IMR-90 (cell line): ENCODE results near the gene ORM1. TPM values are rescaled to one million over a fixed set of nuclear protein-coding genes. Genes with fewer than 3 reads are reported as not detected.

Experiments used
- ATAC-seq: fragments of 200-7000 bp; cut with Tn5 transposase; 2 replicates; pipeline ENCODE4 v1.9.1; 2020; ENCODE audit warnings: low read depth, mild to moderate bottlenecking, moderate library complexity
- BruUV-seq: library from RNA; stranded (reverse); fragments of 400-500 nt; replicated peaks from 2 replicates; lab custom pipeline; 2021; lab: Mats Ljungman, UMichigan
- CTCF ChIA-PET: fragments of 300-600 bp; formaldehyde crosslinking; extraction: SDS; loops from one replicate; lab custom pipeline; 2021; ENCODE audit warnings: antibody characterized with exemption; lab: Yijun Ruan, JAX
- POLR2A ChIA-PET: fragments of 300-600 bp; sonication (Branson Sonifier 250); formaldehyde crosslinking; loops from one replicate; lab custom pipeline; 2022; ENCODE audit warnings: antibody characterized with exemption; ENCODE audit not compliant: unreplicated experiment; lab: Charles Lee
- DNase-seq: peaks from one replicate; pipeline ENCODE4 v3.0.0; 2013
- H2AFZ ChIP-seq: replicated peaks from 2 replicates; pipeline ENCODE3; 2013; ENCODE audit warnings: low read length, mild to moderate bottlenecking; ENCODE audit not compliant: poor library complexity
- H2AK5ac ChIP-seq: 2 replicates; pipeline ENCODE4 v1.6.1; 2013; ENCODE audit warnings: low read depth, low read length, inconsistent platforms
- H2AK9ac ChIP-seq: replicated peaks from 2 replicates; pipeline ENCODE3; 2013; ENCODE audit warnings: mild to moderate bottlenecking, low read depth, low read length, moderate library complexity; ENCODE audit not compliant: poor library complexity
- H2BK120ac ChIP-seq: 2 replicates; pipeline ENCODE4 v1.6.1; 2013; ENCODE audit warnings: low read depth, low read length, inconsistent platforms
- H2BK15ac ChIP-seq: 3 replicates; pipeline ENCODE4 v1.6.1; 2013; ENCODE audit warnings: low read depth, low read length, inconsistent platforms
- H2BK20ac ChIP-seq: 2 replicates; pipeline ENCODE4 v1.6.1; 2013; ENCODE audit warnings: low read depth, mild to moderate bottlenecking, inconsistent platforms, low read length, moderate library complexity
- H2BK5ac ChIP-seq: 2 replicates; pipeline ENCODE4 v1.6.1; 2013; ENCODE audit warnings: mild to moderate bottlenecking, low read depth, low read length, inconsistent platforms; ENCODE audit not compliant: poor library complexity, severe bottlenecking
- H3K14ac ChIP-seq: replicated peaks from 2 replicates; pipeline ENCODE4 v1.6.1; 2013; ENCODE audit warnings: low read depth, low read length, inconsistent platforms
- H3K18ac ChIP-seq: 2 replicates; pipeline ENCODE4 v1.6.1; 2013; ENCODE audit warnings: low read depth, low read length, control low read depth
- H3K23ac ChIP-seq: 2 replicates; pipeline ENCODE4 v1.6.1; 2013; ENCODE audit warnings: low read depth, low read length, inconsistent platforms
- H3K27ac ChIP-seq: 2 replicates; pipeline ENCODE4 v1.5.1; 2013; ENCODE audit warnings: mild to moderate bottlenecking, control low read depth, low read length; ENCODE audit not compliant: insufficient read depth
- H3K27me3 ChIP-seq: 2 replicates; pipeline ENCODE4 v1.6.1; 2013; ENCODE audit warnings: low read length; ENCODE audit not compliant: control insufficient read depth, insufficient read depth
- H3K36me3 ChIP-seq: 2 replicates; pipeline ENCODE4 v1.6.1; 2013; ENCODE audit warnings: low read length, mixed read lengths; ENCODE audit not compliant: control insufficient read depth, insufficient read depth
- H3K4ac ChIP-seq: 2 replicates; pipeline ENCODE4 v1.6.1; 2013; ENCODE audit warnings: low read depth, low read length, inconsistent platforms
- H3K4me1 ChIP-seq: 2 replicates; pipeline ENCODE4 v1.6.1; 2013; ENCODE audit warnings: low read length, mixed read lengths; ENCODE audit not compliant: control insufficient read depth, insufficient read depth
- H3K4me2 ChIP-seq: 2 replicates; pipeline ENCODE4 v1.6.1; 2013; ENCODE audit warnings: low read depth, mild to moderate bottlenecking, control low read depth, low read length, moderate library complexity
- H3K4me3 ChIP-seq: 2 replicates; pipeline ENCODE4 v1.5.1; 2013; ENCODE audit warnings: low read depth, mild to moderate bottlenecking, control low read depth, low read length, moderate library complexity; ENCODE audit not compliant: insufficient read depth
- H3K56ac ChIP-seq: 2 replicates; pipeline ENCODE4 v1.6.1; 2013; ENCODE audit warnings: low read length, inconsistent platforms; ENCODE audit not compliant: insufficient read depth; ENCODE audit errors: extremely low read depth
- H3K79me1 ChIP-seq, 2 experiments: 2 replicates each; pipeline ENCODE4 v1.6.1; 2013; ENCODE audit warnings: low read length in 2 of 2, inconsistent platforms in 1 of 2, low read depth in 1 of 2
- H3K9ac ChIP-seq: 2 replicates; pipeline ENCODE4 v1.6.1; 2013; ENCODE audit warnings: low read depth, low read length, control low read depth
- H3K9me1 ChIP-seq: 2 replicates; pipeline ENCODE4 v1.6.1; 2013; ENCODE audit warnings: low read length, inconsistent platforms; ENCODE audit not compliant: insufficient read depth
- H3K9me3 ChIP-seq: 2 replicates; pipeline ENCODE4 v1.6.1; 2013; ENCODE audit warnings: low read length; ENCODE audit not compliant: control insufficient read depth, insufficient read depth
- H4K20me1 ChIP-seq: 2 replicates; pipeline ENCODE4 v1.6.1; 2013; ENCODE audit warnings: low read length, inconsistent platforms; ENCODE audit not compliant: insufficient read depth
- H4K5ac ChIP-seq: 2 replicates; pipeline ENCODE4 v1.6.1; 2013; ENCODE audit warnings: mild to moderate bottlenecking, low read depth, low read length, control low read depth
- H4K8ac ChIP-seq, 2 experiments: 2 replicates each; pipeline ENCODE4 v1.6.1; 2013; ENCODE audit warnings: low read depth in 2 of 2, low read length in 2 of 2, control low read depth in 1 of 2, inconsistent platforms in 1 of 2
- H4K91ac ChIP-seq: 2 replicates; pipeline ENCODE4 v1.6.1; 2013; ENCODE audit warnings: low read depth, low read length, inconsistent platforms; ENCODE audit not compliant: insufficient read depth
- BHLHE40 ChIP-seq: fragments of 150-350 bp; IDR thresholded peaks from 2 replicates; pipeline ENCODE4 v1.6.1; 2016; ENCODE audit warnings: mild to moderate bottlenecking, low read depth, low read length
- CEBPB ChIP-seq: IDR thresholded peaks from 2 replicates; pipeline ENCODE4 v1.6.1; 2012; ENCODE audit warnings: low read depth, low read length, improper control_type of control experiment
- CHD1 ChIP-seq: IDR thresholded peaks from 2 replicates; pipeline ENCODE4 v1.6.1; 2012; ENCODE audit warnings: low read depth, low read length, improper control_type of control experiment
- CTCF ChIP-seq: conservative IDR thresholded peaks from 2 replicates; pipeline ENCODE4 v1.5.1; 2012; ENCODE audit warnings: mild to moderate bottlenecking, low read depth, low read length, improper control_type of control experiment
- FOS ChIP-seq: fragments of 150-350 bp; IDR thresholded peaks from 2 replicates; pipeline ENCODE4 v1.6.1; 2016; ENCODE audit warnings: low read depth, low read length
- MAFK ChIP-seq: IDR thresholded peaks from 2 replicates; pipeline ENCODE4 v1.6.1; 2012; ENCODE audit warnings: low read depth, low read length, improper control_type of control experiment
- MAZ ChIP-seq: IDR thresholded peaks from 2 replicates; pipeline ENCODE4 v1.6.1; 2012; ENCODE audit warnings: low read depth, mild to moderate bottlenecking, low read length, improper control_type of control experiment, moderate library complexity, borderline replicate concordance
- MXI1 ChIP-seq: IDR thresholded peaks from 2 replicates; pipeline ENCODE4 v1.6.1; 2012; ENCODE audit warnings: low read depth, mild to moderate bottlenecking, low read length, moderate library complexity, borderline replicate concordance
- NFE2L2 ChIP-seq: fragments of 150-350 bp; IDR thresholded peaks from 2 replicates; pipeline ENCODE4 v1.6.1; 2016; ENCODE audit warnings: low read depth, mild to moderate bottlenecking, low read length
- POLR2A ChIP-seq: IDR thresholded peaks from 2 replicates; pipeline ENCODE4 v1.6.1; 2012; ENCODE audit warnings: mild to moderate bottlenecking, low read depth, low read length
- RAD21 ChIP-seq: IDR thresholded peaks from 2 replicates; pipeline ENCODE4 v1.6.1; 2012; ENCODE audit warnings: low read length, improper control_type of control experiment
- RCOR1 ChIP-seq: IDR thresholded peaks from 2 replicates; pipeline ENCODE4 v1.6.1; 2012; ENCODE audit warnings: mild to moderate bottlenecking, low read length, improper control_type of control experiment; ENCODE audit not compliant: insufficient replicate concordance
- RFX5 ChIP-seq: IDR thresholded peaks from 2 replicates; pipeline ENCODE4 v1.8.0; 2012; ENCODE audit warnings: low read depth, mild to moderate bottlenecking, low read length, moderate library complexity
- SMC3 ChIP-seq: fragments of 150-350 bp; IDR thresholded peaks from 2 replicates; pipeline ENCODE4 v1.6.1; 2016; ENCODE audit warnings: low read depth, mild to moderate bottlenecking, antibody characterized with exemption, low read length, moderate library complexity
- USF2 ChIP-seq: fragments of 150-350 bp; IDR thresholded peaks from 2 replicates; pipeline ENCODE4 v1.6.1; 2017; ENCODE audit warnings: mild to moderate bottlenecking, antibody characterized with exemption, low read length, low read depth
- WGBS, 2 experiments: methylation state at CpG; one replicate each; pipeline versions ENCODE4 v1.1.5 to v1.1.7; 2013; ENCODE audit warnings: missing lambda C conversion rate in 2 of 2; ENCODE audit not compliant: insufficient read length in 1 of 2; ENCODE audit errors: extremely low coverage in 2 of 2; 5-methylcytosine and 5-hydroxymethylcytosine counted together
- dilution Hi-C: fragments of 300-500 bp; cut with HindIII; formaldehyde crosslinking; loops from one replicate; pipeline ENCODE4 v1.14.3; 2018; ENCODE audit warnings: low sequenced_read_pairs; ENCODE audit not compliant: unreplicated experiment
- in situ Hi-C: fragments of 300-500 bp; cut with MboI; formaldehyde crosslinking; loops from 3 replicates; pipeline ENCODE4 v1.14.3; 2019; ENCODE audit warnings: low sequenced_read_pairs, inconsistent platforms, mixed read lengths
- intact Hi-C: fragments of 100-400 bp; cut with micrococcal nuclease; formaldehyde crosslinking; loops from 2 replicates; pipeline ENCODE4 v1.10.0; 2022
- polyA plus RNA-seq, 3 experiments: library from polyadenylated mRNA; depleted of rRNA; stranded (reverse); fragments of >200 nt; gene quantifications; 2 replicates each; pipeline ENCODE4 v1.2.3, GENCODE V29; 2012; ENCODE audit warnings: low replicate concordance in 1 of 3
- total RNA-seq: library from RNA; depleted of rRNA; stranded (reverse); fragments of >200 nt; gene quantifications from 2 replicates; pipeline ENCODE4 v1.2.3, GENCODE V29; 2012
- TF ChIP-seq, protein P1 (sequence below): fragments of 150-350 bp; IDR thresholded peaks from 2 replicates; pipeline ENCODE4 v1.6.1; 2016; ENCODE audit warnings: low read depth, mild to moderate bottlenecking, low read length, moderate library complexity, borderline replicate concordance

Gene ORM1
- total and polyA plus RNA-seq, 2 of the 4 experiments (the other 2 are of a cell fraction): 0.18 TPM; not detected in 1

GRCh38 chr9:114344692-114345091 lies 21.8 kb downstream of the ORM1 start:
- Histone ChIP-seq H3K79me1 (peaks cover 0 to 8% of the 10 kb centered on the region in 2 experiments; a peak in 1 of 4 replicates), H2BK120ac (no peak overlapping the region), H2BK15ac (no peak overlapping the region), H2AK9ac (no peak overlapping the region), H3K18ac (no peak overlapping the region), H3K9me1 (peaks cover 13% of the 10 kb centered on the region), H4K8ac (no peak overlapping the region), H3K23ac (no peak overlapping the region), H3K27ac (no peak overlapping the region), H4K91ac (no peak overlapping the region), H2AFZ (no peak overlapping the region), H3K4me1 (peaks cover 11% of the 10 kb centered on the region), H3K9ac (no peak overlapping the region), H3K4ac (no peak overlapping the region), H2BK20ac (no peak overlapping the region), H4K5ac (no peak overlapping the region), H2BK5ac (no peak overlapping the region), H3K9me3 (no peaks in the 10 kb centered on the region), H2AK5ac (no peak overlapping the region), H3K36me3 (peaks cover 67% of the 10 kb centered on the region), H3K56ac (no peak overlapping the region), H3K4me3 (no peak overlapping the region), H3K4me2 (no peak overlapping the region), H4K20me1 (peaks cover 7% of the 10 kb centered on the region; the same call in 1 of the 2 replicates), H3K27me3 (no peaks in the 10 kb centered on the region), H3K14ac (no peak overlapping the region)
- ATAC-seq (no peak), DNase-seq (no peak)
- POLR2A ChIA-PET: no interaction called here
- dilution Hi-C loops: no loop called here
- no peak for TF ChIP-seq MXI1
- no peak for TF ChIP-seq BHLHE40
- no peak for TF ChIP-seq CTCF
- TF ChIP-seq FOS: no peak
- TF ChIP-seq MAZ: no peak
- TF ChIP-seq NFE2L2: no peak
- no peak for TF ChIP-seq CHD1
- no peak for TF ChIP-seq RFX5
- no peak for TF ChIP-seq SMC3
- TF ChIP-seq MAFK: no peak
- TF ChIP-seq RCOR1: no peak
- no peak for TF ChIP-seq CEBPB
- TF ChIP-seq RAD21: no peak
- no peak for TF ChIP-seq POLR2A
- no peak for TF ChIP-seq USF2
- TF ChIP-seq, protein P1, sequence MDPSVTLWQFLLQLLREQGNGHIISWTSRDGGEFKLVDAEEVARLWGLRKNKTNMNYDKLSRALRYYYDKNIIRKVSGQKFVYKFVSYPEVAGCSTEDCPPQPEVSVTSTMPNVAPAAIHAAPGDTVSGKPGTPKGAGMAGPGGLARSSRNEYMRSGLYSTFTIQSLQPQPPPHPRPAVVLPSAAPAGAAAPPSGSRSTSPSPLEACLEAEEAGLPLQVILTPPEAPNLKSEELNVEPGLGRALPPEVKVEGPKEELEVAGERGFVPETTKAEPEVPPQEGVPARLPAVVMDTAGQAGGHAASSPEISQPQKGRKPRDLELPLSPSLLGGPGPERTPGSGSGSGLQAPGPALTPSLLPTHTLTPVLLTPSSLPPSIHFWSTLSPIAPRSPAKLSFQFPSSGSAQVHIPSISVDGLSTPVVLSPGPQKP: no peak
- no TSS peak for BruUV-seq
- WGBS, 2 experiments: 100% methylated on average over 1 of the region's 3 CpGs; no CpG with 5 or more reads in 1 of the 2 experiments
- in situ Hi-C loops: no loop called here
- CTCF ChIA-PET: no interaction called here
- intact Hi-C loops: no loop called here
